HG03565 (cell line): ENCODE measurements around the gene EVL.

Source experiments
- ATAC-seq: cut with Tn5 transposase; IDR thresholded peaks from one replicate; pipeline ENCODE4 v1.9.1; 2021; ENCODE audit warnings: mild to moderate bottlenecking, moderate library complexity; ENCODE audit not compliant: unreplicated experiment

Gene EVL

DNA sequence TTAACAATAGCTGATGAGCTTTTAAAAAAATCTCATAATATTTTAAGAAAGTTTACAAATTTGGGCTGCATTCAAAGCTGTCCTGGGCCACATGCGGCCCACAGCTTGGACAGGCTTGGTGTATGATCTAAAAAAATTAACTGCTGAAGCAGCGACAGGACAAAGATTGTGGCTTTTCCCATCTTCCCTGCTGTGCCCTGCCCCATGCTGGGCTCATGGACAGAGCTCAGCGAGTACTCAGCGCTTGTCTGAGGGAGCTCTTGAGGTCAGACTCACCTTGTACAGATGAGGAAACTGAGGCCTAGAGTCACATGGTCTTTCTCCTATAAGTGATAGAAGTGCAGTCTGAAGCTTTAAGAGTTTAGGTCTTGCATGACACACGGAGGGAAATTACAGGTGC, 15.0 kb downstream of the EVL start:
- no peak for ATAC-seq

DNA sequence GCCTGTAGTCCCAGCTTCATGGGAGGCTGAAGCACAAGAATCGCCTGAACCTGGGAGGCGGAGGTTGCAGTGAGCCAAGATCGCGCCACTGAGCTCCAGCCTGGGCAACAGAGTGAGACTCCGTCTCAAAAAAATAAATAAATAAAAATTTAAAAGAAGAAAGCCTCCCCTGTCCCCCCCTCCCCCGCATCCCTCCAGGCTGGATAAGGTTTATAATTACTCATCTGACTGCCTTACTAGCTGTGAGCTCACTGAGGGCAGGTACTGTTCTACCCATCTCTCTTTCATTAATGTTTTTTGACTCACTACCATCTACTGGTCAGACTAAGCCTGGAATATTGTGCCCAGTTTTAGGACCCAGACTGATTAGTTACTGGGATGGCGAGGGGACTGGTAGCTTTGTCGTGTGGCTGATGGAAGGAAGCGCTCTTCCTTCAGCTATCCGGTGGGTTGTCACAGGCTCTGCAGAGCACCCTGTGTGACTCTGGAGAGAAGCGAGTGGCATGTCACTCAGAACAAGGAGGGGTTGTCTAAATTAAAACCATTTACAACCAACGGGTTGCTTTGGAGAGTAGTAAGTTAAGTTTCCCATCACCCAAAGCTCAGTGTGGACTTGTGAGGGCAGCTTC, 16.9 kb downstream of the EVL start:
- ATAC-seq, result no peak

- ATAC-seq, result no peak
Measured at GRCh38 chr14:100082723-100083122, 17.5 kb downstream of the EVL start.

DNA sequence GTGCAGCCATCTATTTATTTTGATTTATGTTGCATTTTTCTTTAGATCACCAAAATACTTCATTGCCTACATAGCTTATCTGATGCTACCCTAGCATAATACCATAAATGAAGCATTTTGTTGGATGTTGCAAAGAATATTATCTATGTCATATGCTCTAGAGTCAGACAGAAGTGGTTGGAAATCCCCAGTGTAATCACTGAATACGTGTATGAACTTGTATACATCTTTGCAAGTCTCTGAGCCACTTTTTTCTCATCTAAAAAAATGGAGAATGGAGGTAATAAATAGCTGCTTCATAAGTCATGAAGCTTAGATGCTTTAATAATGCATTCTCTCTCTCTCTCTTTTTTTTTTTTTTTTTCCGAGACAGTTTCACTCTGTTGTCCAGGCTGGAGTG, 18.5 kb downstream of the EVL start:
- no peak for ATAC-seq

- ATAC-seq, result no peak
Measured at GRCh38 chr14:100084591-100084990, 19.4 kb downstream of the EVL start.

GRCh38 chr14:100085462-100085861, 20.2 kb downstream of the EVL start:
- ATAC-seq, result no peak

DNA sequence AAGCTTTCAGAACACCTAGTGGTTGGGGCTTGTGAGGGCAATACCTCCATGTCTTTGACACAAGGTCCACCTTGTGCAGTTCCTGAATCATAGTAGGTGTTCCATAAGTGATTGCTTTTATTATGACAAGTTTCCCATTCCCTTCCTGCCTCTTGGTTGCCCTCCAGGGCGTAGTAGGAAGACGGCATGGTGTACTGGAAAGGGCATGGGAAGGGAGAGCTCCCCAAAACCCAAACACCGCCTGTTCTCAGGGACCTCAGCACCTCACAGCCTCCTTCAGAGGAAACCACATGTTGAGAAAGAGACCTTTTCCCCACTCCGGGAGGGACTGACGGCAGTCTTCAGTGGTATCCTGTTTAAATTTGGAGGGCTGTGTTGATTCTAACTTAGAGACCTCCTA, 21.1 kb downstream of the EVL start:
- no peak for ATAC-seq

GRCh38 chr14:100088226-100088625, 23.0 kb downstream of the EVL start:
- no peak for ATAC-seq

DNA sequence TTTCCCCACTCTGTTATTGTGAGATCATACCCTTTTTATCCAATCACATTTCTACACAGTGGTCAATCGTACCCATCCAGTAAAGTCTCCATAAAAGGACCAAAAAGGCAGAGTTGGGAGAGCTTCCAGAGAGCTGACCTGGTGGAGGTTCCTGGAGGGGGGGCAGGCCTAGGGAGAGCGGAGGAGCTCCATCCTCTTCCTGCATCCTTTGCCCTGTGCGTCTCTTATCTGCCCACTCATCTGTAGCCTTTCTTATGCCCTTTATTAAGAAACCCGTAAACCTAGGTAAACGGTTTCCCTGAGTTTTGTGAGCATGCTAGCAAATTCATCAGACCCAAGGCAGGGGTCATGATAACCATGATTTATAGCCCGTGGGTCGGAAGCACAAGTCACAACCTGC, 26.2 kb downstream of the EVL start:
- ATAC-seq, result no peak

DNA sequence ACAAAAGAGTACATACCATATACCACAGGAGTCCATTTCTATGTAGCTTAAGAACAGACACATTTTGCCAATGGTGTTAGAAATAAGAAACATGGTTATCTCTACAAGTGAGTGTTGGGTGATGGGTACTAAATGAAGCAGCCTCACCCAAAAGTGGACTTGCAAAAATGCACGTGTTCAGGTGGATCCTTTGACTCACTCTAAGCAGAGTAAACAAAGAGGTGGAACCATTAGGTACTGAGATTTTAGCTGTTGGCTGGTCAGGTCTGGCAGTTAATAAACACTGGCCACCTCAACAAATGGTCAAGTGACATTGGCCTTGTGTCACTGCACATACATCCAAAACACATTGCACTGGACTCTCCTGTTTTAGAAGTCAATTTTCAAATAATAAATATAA, 27.6 kb downstream of the EVL start:
- no peak for ATAC-seq

- no peak for ATAC-seq
Measured at GRCh38 chr14:100093319-100093718, 28.1 kb downstream of the EVL start.

DNA sequence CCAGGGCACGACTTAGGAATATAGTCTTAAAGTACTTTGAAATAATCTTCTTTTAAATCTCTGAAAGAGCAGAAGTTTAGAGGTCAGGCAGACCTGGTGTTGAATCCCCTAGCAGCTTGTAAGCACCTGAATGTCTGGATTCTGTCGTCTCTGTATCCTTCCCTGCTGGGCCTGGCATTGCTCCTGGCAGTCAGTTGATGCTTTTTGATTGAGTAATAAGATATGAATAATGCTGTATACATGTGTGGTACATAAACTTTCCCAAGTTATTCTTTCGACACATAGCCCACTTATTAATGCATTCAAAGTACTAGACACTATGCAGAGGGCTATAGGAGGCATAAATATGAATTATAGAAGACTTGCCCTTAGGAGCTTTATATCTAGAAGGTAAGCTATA, 31.4 kb downstream of the EVL start:
- no peak for ATAC-seq

- ATAC-seq, result no peak
Measured at GRCh38 chr14:100098171-100098570, 32.9 kb downstream of the EVL start.

GRCh38 chr14:100100032-100100703, 34.9 kb downstream of the EVL start:
- no peak for ATAC-seq

DNA sequence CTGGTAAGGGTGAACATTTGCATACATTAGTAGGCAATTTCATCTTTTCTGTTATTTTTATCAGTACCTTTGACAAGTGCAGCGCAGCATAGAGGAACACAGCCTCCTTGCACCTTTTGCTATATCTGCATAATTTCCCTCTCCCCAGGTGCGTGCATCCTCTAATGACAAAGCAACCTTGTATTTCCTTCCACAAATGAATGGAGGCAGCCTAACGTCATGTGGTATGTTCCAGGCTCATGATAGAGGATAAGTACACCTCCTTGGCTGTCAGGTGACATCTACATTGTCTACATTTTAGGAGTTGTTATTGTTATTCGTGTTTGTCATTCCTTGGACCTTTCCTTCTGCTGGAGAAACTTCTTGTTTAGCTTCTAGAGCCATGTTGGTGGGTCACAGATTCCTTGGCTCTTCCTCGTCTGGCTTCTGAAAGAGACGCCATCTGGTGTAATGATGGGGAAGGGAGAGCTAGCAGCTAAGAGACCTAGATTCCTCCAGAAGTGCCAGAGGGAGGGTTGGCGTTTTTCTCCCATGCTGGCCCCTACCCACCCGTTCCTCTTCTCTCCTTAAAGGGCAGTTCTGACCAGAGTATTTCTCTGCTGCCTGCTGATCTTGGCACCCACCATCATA, 37.0 kb downstream of the EVL start:
- ATAC-seq, result no peak

GRCh38 chr14:100103250-100104005, 38.2 kb downstream of the EVL start:
- no peak for ATAC-seq

DNA sequence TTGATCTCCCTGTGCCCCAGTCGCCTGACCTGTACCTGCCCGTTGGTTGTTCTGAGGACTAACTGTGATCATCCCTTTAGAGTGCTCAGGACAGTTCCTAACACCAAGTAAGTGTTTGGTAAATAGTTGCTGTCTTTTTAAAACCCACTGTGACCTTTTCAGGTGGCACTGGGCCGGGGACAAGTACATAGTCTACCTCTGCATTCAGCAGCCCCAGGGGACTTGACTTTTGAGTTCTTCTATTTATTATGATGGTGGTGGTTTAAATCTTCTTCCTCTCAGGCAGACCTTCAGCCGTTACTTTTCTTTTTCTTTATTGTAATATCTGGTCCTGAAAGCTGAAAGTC, 38.8 kb downstream of the EVL start:
- no peak for ATAC-seq

DNA sequence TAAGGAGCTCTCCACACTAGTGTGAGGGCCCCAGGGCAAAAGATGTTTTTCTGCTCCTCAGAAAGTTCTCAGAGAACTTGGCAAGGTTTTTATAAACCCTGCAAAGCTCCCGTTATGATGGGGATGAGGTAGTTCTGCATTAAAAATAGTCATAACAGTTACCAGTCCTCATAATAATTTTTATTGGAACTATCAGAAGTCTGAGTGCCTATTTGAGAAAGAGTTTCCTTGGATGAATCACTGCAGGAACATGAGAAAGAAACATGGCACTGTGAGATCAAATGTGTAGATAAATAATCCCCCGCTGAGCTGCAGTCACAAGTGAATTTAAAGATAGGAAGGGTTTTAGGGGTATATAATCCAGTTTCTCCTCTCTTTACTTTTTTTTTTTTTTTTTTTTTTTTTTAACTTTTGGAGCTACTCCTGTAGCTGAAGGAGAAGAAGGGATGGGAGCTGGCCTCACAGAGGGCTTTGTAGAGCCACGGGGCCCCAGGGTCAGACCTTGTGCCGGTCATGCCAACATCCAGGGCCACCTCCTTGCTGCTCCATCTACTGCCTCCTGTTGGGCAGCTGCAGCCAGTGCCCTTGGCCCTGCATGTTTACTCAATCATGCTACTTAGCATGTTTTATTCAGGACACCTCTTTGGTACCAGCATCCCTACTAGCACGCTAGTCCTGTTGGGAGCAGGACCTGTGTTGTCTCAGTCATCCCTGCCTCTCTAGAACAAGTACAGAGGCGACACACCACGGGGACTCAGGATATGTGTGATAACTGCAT, 39.5 kb downstream of the EVL start:
- ATAC-seq, result no peak

DNA sequence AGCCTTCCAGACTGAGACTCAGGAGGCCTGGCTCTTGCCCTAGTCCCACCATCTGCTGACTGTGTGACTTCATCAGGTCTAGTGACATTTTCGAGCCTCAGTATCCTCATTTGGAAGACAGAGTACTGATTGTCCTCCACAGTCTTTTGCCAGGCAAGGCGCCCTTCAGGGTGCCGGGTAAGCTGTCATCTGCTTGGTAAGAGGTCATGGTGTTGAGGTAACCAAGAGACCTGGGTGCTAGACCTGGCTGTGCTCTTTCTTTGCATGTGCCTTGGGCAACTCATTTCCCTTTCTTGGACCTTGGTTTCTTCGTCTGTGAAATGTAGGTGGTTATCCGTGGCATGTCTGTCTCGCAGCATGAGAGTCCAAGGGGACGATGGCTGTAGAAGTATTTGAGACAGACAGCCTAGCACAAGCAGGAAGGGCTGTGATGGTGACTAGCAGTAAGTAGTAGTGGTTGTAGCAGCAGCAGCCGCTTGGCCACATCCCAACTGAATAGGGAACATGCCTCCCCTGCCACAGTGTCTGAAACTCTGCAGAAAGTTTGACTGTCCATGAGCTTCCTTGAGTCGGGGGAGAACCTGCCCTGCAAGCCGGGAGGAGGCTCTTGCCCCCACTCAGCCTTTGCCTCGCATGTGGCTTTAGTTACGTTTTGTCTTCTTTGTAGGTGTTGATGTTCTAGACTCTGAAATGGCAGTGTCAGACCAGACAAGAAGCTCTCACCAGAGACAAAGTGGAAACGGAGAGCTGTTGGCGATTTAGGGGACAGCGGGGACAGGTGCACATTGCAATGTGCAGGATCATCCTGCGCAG, 40.3 kb downstream of the EVL start:
- no peak for ATAC-seq
